CD4-positive, alpha-beta T cell (primary cell): ENCODE measurements around the gene KIAA0232. TPM values are rescaled to one million over a fixed set of nuclear protein-coding genes. Genes with fewer than 3 reads are reported as not detected.
A peak's percentile ranks its signal among the peaks of the same experiment; 100 is the strongest.

Source experiments
- ATAC-seq: fragments of 200-7000 bp; cut with Tn5 transposase; one replicate; pipeline ENCODE4 v1.10.0; 2022; ENCODE audit warnings: mild to moderate bottlenecking; ENCODE audit not compliant: poor library complexity
- CTCF ChIA-PET: fragments of 350-600 bp; sonication (Branson Sonifier 250); formaldehyde crosslinking; loops from one replicate; lab custom pipeline; 2021; ENCODE audit warnings: antibody characterized with exemption, inconsistent platforms; lab: Charles Lee
- POLR2A ChIA-PET: fragments of 350-600 bp; sonication (Branson Sonifier 250); formaldehyde crosslinking; loops from one replicate; lab custom pipeline; 2021; ENCODE audit warnings: antibody characterized with exemption, inconsistent platforms; lab: Charles Lee
- DNase-seq, 14 experiments: peaks; one replicate each; pipeline ENCODE4 v3.0.0-alpha.2; 2013 to 2020; ENCODE audit warnings: mixed read lengths in 2 of 14
- H3K27ac ChIP-seq, 2 donors: one replicate each; pipeline versions ENCODE4 v1.5.1 to v1.7.0; 2013; ENCODE audit warnings: low read length in 2 of 2, low read depth in 1 of 2, mild to moderate bottlenecking in 1 of 2
- H3K27me3 ChIP-seq, 2 experiments: 1 replicate in 1 of 2; 2 replicates in 1 of 2; pipeline versions ENCODE4 v1.6.1 to v1.7.0; 2013; ENCODE audit warnings: low read length in 2 of 2, control low read depth in 1 of 2, mild to moderate bottlenecking in 1 of 2, moderate library complexity in 1 of 2; ENCODE audit not compliant: insufficient read depth in 2 of 2, control insufficient read depth in 1 of 2
- H3K36me3 ChIP-seq: one replicate; pipeline ENCODE4 v1.6.1; 2013; ENCODE audit warnings: low read length, control low read depth; ENCODE audit not compliant: insufficient read depth
- H3K4me1 ChIP-seq: one replicate; pipeline ENCODE4 v1.6.1; 2013; ENCODE audit warnings: low read length, control low read depth; ENCODE audit not compliant: insufficient read depth
- H3K4me3 ChIP-seq: one replicate; pipeline ENCODE4 v1.5.1; 2013; ENCODE audit warnings: mild to moderate bottlenecking, low read length, moderate library complexity
- H3K9me3 ChIP-seq, 2 experiments: 1 replicate in 1 of 2; 2 replicates in 1 of 2; pipeline versions ENCODE4 v1.6.1 to v1.7.0; 2013; ENCODE audit warnings: low read length in 2 of 2, mild to moderate bottlenecking in 2 of 2, control low read depth in 1 of 2, moderate library complexity in 1 of 2; ENCODE audit not compliant: control insufficient read depth in 1 of 2, insufficient read depth in 1 of 2
- H3K27ac Mint-ChIP-seq: one replicate; pipeline ENCODE4 v1.8.0; 2020; ENCODE audit warnings: mixed read lengths
- H3K27me3 Mint-ChIP-seq: one replicate; pipeline ENCODE4 v1.8.0; 2021; ENCODE audit warnings: mixed read lengths
- H3K36me3 Mint-ChIP-seq: one replicate; pipeline ENCODE4 v1.8.0; 2021; ENCODE audit warnings: low read depth, mixed read lengths
- H3K4me1 Mint-ChIP-seq: one replicate; pipeline ENCODE4 v1.8.0; 2021; ENCODE audit warnings: low read depth, mixed read lengths
- H3K4me3 Mint-ChIP-seq: one replicate; pipeline ENCODE4 v1.8.0; 2020; ENCODE audit warnings: mild to moderate bottlenecking, mixed read lengths
- H3K9me3 Mint-ChIP-seq: one replicate; pipeline ENCODE4 v1.8.0; 2020; ENCODE audit warnings: mixed read lengths
- intact Hi-C, 2 experiments: fragments of 100-400 bp; cut with DNase I in 1 of 2; cut with micrococcal nuclease in 1 of 2; formaldehyde crosslinking; loops; one replicate each; pipeline versions ENCODE4 v1.15.1 to v1.9.0; 2023 to 2025; cut with DNase I, micrococcal nuclease
- total RNA-seq, 174 experiments: library from RNA in 2 of 174; stranded (reverse) in 2 of 174; gene quantifications; one replicate each; pipeline ENCODE4 v1.2.3 and lab custom pipeline; 2021 to 2026
- TF ChIP-seq, protein P1 (sequence below): fragments of 200-600 bp; IDR thresholded peaks from one replicate; pipeline ENCODE4 v1.8.0; 2022; ENCODE audit warnings: antibody characterized with exemption, mild to moderate bottlenecking

KIAA0232 gene
- total RNA-seq, 2 experiments from 2014 or later: 15.3 to 17.8 TPM

GRCh38 chr4:6896035-6896434 is 113.5 kb downstream of the KIAA0232 start:
- H3K27ac Mint-ChIP-seq: no peak overlapping the region
- H3K4me1 ChIP-seq: peaks cover 61% of the 10 kb centered on the region
- POLR2A ChIA-PET: no interaction called here

DNA sequence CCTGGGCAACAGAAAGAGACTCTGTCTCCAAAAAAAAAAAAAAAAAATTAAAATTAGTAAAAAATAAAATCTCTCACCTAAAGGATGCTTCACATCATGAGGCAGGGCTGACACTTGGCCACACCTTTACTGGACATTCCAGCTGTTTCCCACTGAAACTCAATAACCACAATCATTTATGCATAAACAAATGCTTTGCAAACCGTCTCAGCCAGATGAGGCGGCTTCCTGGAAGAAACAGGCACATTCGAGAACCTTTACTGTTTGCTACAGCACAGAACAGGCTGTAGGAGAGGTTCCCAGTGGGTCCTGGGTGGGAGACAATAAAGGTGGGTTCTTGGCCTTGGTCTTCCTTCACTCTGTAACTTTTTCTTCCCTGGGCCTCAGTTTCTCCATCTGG is 116.2 kb downstream of the KIAA0232 start:
- Mint-ChIP-seq H3K27ac (peak overlapping the region; percentile 87), H3K27me3 (no peaks in the 10 kb centered on the region), H3K36me3 (no peaks in the 10 kb centered on the region), H3K4me1 (peaks cover 28% of the 10 kb centered on the region), H3K4me3 (no peak overlapping the region), H3K9me3 (no peaks in the 10 kb centered on the region)
- Histone ChIP-seq H3K27ac (peak overlapping the region in 1 of 2 donors; percentile 62), H3K36me3 (no peaks in the 10 kb centered on the region), H3K9me3 (no peaks in the 10 kb centered on the region), H3K4me1 (peaks cover 43% of the 10 kb centered on the region), H3K4me3 (no peak overlapping the region), H3K27me3 (no peaks in the 10 kb centered on the region)
- CTCF ChIA-PET: interaction anchor here (1.4 kb wide), 2 partner anchors 10 to 12 kb away, joined by 3 to 5 read pairs; no protein-coding TSS in a partner anchor
- TF ChIP-seq, protein P1, sequence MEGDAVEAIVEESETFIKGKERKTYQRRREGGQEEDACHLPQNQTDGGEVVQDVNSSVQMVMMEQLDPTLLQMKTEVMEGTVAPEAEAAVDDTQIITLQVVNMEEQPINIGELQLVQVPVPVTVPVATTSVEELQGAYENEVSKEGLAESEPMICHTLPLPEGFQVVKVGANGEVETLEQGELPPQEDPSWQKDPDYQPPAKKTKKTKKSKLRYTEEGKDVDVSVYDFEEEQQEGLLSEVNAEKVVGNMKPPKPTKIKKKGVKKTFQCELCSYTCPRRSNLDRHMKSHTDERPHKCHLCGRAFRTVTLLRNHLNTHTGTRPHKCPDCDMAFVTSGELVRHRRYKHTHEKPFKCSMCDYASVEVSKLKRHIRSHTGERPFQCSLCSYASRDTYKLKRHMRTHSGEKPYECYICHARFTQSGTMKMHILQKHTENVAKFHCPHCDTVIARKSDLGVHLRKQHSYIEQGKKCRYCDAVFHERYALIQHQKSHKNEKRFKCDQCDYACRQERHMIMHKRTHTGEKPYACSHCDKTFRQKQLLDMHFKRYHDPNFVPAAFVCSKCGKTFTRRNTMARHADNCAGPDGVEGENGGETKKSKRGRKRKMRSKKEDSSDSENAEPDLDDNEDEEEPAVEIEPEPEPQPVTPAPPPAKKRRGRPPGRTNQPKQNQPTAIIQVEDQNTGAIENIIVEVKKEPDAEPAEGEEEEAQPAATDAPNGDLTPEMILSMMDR: no peak
- intact Hi-C loops: no loop called here
- ATAC-seq: peak; percentile 29
- DNase-seq: peak in 1 of 14 experiments; percentile 23
- POLR2A ChIA-PET: interaction anchor here (0.8 to 1.6 kb wide), 6 partner anchors 13 to 224 kb away, joined by 3 to 10 read pairs (median 6); a partner anchor contains a TSS

More at GRCh38 chr4:6896035-6896434, 113.5 kb downstream of the KIAA0232 start:
- CTCF ChIA-PET: no interaction called here
- H3K9me3 Mint-ChIP-seq: no peaks in the 10 kb centered on the region
- no peaks in the 10 kb centered on the region for H3K27me3 ChIP-seq
- no peaks in the 10 kb centered on the region for H3K9me3 ChIP-seq
- H3K36me3 Mint-ChIP-seq: no peaks in the 10 kb centered on the region
- DNase-seq (no peak), ATAC-seq (no peak)
- H3K36me3 ChIP-seq: no peaks in the 10 kb centered on the region
- no peak overlapping the region for H3K4me3 Mint-ChIP-seq
- H3K4me1 Mint-ChIP-seq: peaks cover 50% of the 10 kb centered on the region
- no peaks in the 10 kb centered on the region for H3K27me3 Mint-ChIP-seq
- H3K4me3 ChIP-seq: no peak overlapping the region
- intact Hi-C loops: no loop called here
- H3K27ac ChIP-seq: no peak overlapping the region
- TF ChIP-seq, protein P1: no peak

DNA sequence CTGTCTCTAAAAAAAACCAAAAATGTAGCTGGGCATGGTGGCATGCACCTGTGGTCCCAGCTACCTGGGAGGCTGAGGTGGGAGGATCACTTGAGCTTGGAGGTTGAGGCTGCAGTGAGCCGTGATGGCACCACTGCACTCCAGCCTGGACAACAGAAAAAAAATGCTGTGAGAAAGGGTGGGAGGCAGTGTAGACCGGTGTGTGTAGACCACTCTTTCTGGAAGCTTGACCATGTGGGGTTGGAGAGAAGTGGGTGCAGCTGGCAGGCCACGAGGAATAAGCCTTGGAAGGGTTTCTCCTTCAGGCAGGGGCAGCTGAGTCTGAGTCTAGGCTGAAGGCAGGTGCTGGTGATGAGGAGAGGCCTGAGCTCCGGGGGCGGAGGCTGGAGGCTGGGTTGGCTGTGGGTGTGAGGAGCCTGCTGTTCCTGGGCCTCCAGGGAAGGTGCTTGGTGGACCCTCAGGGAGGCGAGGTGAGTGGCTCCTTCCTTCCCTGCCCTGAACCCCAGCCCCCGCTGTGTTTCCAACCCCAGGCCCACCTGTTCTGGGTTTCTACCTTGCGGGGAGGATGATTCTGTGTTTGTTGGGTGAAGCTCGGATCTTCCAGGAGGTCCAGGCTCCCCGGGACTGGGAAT is 117.8 kb downstream of the KIAA0232 start:
- no peaks in the 10 kb centered on the region for H3K9me3 Mint-ChIP-seq
- POLR2A ChIA-PET: interaction anchor here (0.6 to 2.1 kb wide), 9 partner anchors 9 to 184 kb away, joined by 3 to 26 read pairs (median 7); partner anchors contain the start of genes BLOC1S4, GRPEL1 and TBC1D14
- H3K27me3 Mint-ChIP-seq: no peaks in the 10 kb centered on the region
- peak overlapping the region; percentile 87 for H3K27ac Mint-ChIP-seq
- H3K27ac ChIP-seq: peak overlapping the region in 1 of 2 donors; percentile 62
- no peaks in the 10 kb centered on the region for H3K9me3 ChIP-seq
- H3K4me1 ChIP-seq: peaks cover 43% of the 10 kb centered on the region
- ATAC-seq (no peak), DNase-seq (peak in 1 of 14 experiments; percentile 27)
- no peaks in the 10 kb centered on the region for H3K36me3 Mint-ChIP-seq
- H3K36me3 ChIP-seq: no peaks in the 10 kb centered on the region
- H3K27me3 ChIP-seq: no peaks in the 10 kb centered on the region
- TF ChIP-seq, protein P1: no peak
- H3K4me1 Mint-ChIP-seq: peaks cover 23% of the 10 kb centered on the region
- intact Hi-C loops: no loop called here
- no peak overlapping the region for H3K4me3 ChIP-seq
- no peak overlapping the region for H3K4me3 Mint-ChIP-seq
- CTCF ChIA-PET: interaction anchor here (1.4 kb wide), 1 partner anchor 11 kb away, joined by 5 read pairs; no protein-coding TSS in a partner anchor
